HepG2 (cell line): ENCODE measurements around the gene CDC27. TPM values are rescaled to one million over a fixed set of nuclear protein-coding genes. Genes with fewer than 3 reads are reported as not detected.

Source experiments
- ATF2 ChIP-seq: sonication (generic); formaldehyde crosslinking; IDR thresholded peaks from 2 replicates; pipeline ENCODE4 v1.4.0; 2020; ENCODE audit warnings: missing genetic modification reagents
- ERF ChIP-seq: IDR thresholded peaks from 2 replicates; pipeline ENCODE4 v1.6.1; 2018; ENCODE audit warnings: missing biosample characterization, missing genetic modification reagents
- HDAC1 ChIP-seq: sonication (generic); formaldehyde crosslinking; IDR thresholded peaks from 2 replicates; pipeline ENCODE4 v1.5.1; 2020; ENCODE audit warnings: mild to moderate bottlenecking, missing genetic modification reagents
- KLF6 ChIP-seq: IDR thresholded peaks from 2 replicates; pipeline ENCODE4 v1.8.0; 2016; ENCODE audit warnings: missing biosample characterization, missing genetic modification reagents
- KMT2B ChIP-seq: IDR thresholded peaks from 2 replicates; pipeline ENCODE4 v1.6.1; 2016; ENCODE audit warnings: missing genetic modification reagents, missing compliant biosample characterization
- MBD4 ChIP-seq: IDR thresholded peaks from 2 replicates; pipeline ENCODE4 v1.6.1; 2012; ENCODE audit warnings: low read length, inconsistent platforms, borderline replicate concordance
- NCOA1 ChIP-seq: sonication (generic); formaldehyde crosslinking; IDR thresholded peaks from 2 replicates; pipeline ENCODE4 v1.9.0; 2021; ENCODE audit warnings: missing genetic modification reagents
- NR3C1 ChIP-seq: sonication (generic); formaldehyde crosslinking; IDR thresholded peaks from 2 replicates; pipeline ENCODE4 v1.4.0; 2020; ENCODE audit warnings: missing genetic modification reagents
- PREB ChIP-seq: sonication (generic); formaldehyde crosslinking; IDR thresholded peaks from 2 replicates; pipeline ENCODE4 v1.4.0; 2020; ENCODE audit warnings: missing genetic modification reagents
- SP5 ChIP-seq: IDR thresholded peaks from 2 replicates; pipeline ENCODE4 v1.6.1; 2016; ENCODE audit warnings: low read depth, borderline replicate concordance
- SRY ChIP-seq: sonication (generic); formaldehyde crosslinking; IDR thresholded peaks from 2 replicates; pipeline ENCODE4 v1.8.0; 2022; ENCODE audit warnings: mild to moderate bottlenecking, missing genetic modification reagents
- TARDBP ChIP-seq: sonication (generic); formaldehyde crosslinking; IDR thresholded peaks from 2 replicates; pipeline ENCODE4 v1.8.0; 2022; ENCODE audit warnings: mild to moderate bottlenecking, missing genetic modification reagents
- TBX3 ChIP-seq: fragments of 450-650 bp; IDR thresholded peaks from 2 replicates; pipeline ENCODE4 v1.6.1; 2017; ENCODE audit warnings: antibody characterized with exemption, mild to moderate bottlenecking, inconsistent platforms, borderline replicate concordance
- ZBTB38 ChIP-seq: sonication (generic); formaldehyde crosslinking; IDR thresholded peaks from 2 replicates; pipeline ENCODE4 v1.5.1; 2020; ENCODE audit warnings: mild to moderate bottlenecking, missing genetic modification reagents
- ZBTB49 ChIP-seq: sonication (generic); formaldehyde crosslinking; IDR thresholded peaks from 2 replicates; pipeline ENCODE4 v1.4.0; 2020; ENCODE audit warnings: missing genetic modification reagents, borderline replicate concordance
- ZMAT5 ChIP-seq: sonication (generic); formaldehyde crosslinking; IDR thresholded peaks from 2 replicates; pipeline ENCODE4 v1.5.0; 2020; ENCODE audit warnings: mild to moderate bottlenecking, low read depth, missing genetic modification reagents, borderline replicate concordance
- ZNF136 ChIP-seq: sonication (generic); formaldehyde crosslinking; IDR thresholded peaks from 2 replicates; pipeline ENCODE4 v1.8.1; 2022; ENCODE audit warnings: low read depth, mild to moderate bottlenecking, moderate library complexity, missing genetic modification reagents
- ZNF205 ChIP-seq: IDR thresholded peaks from 2 replicates; pipeline ENCODE4 v1.6.1; 2018; ENCODE audit warnings: missing biosample characterization, missing genetic modification reagents
- ZNF274 ChIP-seq: sonication (generic); formaldehyde crosslinking; IDR thresholded peaks from 2 replicates; pipeline ENCODE4 v1.5.1; 2020; ENCODE audit warnings: mild to moderate bottlenecking, missing genetic modification reagents
- ZNF547 ChIP-seq: sonication (generic); formaldehyde crosslinking; IDR thresholded peaks from 2 replicates; pipeline ENCODE4 v1.5.1; 2020; ENCODE audit warnings: mild to moderate bottlenecking, missing genetic modification reagents
- ZNF557 ChIP-seq: sonication (generic); formaldehyde crosslinking; IDR thresholded peaks from 2 replicates; pipeline ENCODE4 v1.4.0; 2020; ENCODE audit warnings: missing genetic modification reagents
- ZXDC ChIP-seq: sonication (generic); formaldehyde crosslinking; IDR thresholded peaks from 2 replicates; pipeline ENCODE4 v1.5.0; 2020; ENCODE audit warnings: mild to moderate bottlenecking, missing genetic modification reagents
- polyA plus RNA-seq, 8 experiments: library from polyadenylated mRNA; depleted of rRNA in 3 of 8; stranded (reverse) in 7 of 8; unstranded in 1 of 8; fragments of >200 nt; fragmentation: Illumina TruSeq in 4 of 8; extraction: Trizol in 4 of 8; gene quantifications; 2 replicates each; pipeline versions ENCODE4 v1.2.1 to v1.2.3, GENCODE V29; 2011 to 2016; ENCODE audit warnings: low read depth in 4 of 8, missing spikeins in 1 of 8, mixed read lengths in 1 of 8; ENCODE audit not compliant: insufficient read depth in 1 of 8
- total RNA-seq, 5 experiments: library from RNA; depleted of rRNA; stranded (reverse); fragments of >200 nt; fragmentation: Illumina TruSeq; extraction: Trizol; gene quantifications; 2 replicates each; pipeline ENCODE4 v1.2.3, GENCODE V29; 2016; ENCODE audit warnings: low read depth in 1 of 5

Gene CDC27
- total and polyA plus RNA-seq, 2 of the 13 experiments (the other 11 are each of a cell fraction or from before 2014, with no cell fraction given), result 80.7 to 102 TPM

GRCh38 chr17:47229535-47230443 is 40.7 kb upstream of the CDC27 start (continued):
- TF ChIP-seq ZNF547 (peak; percentile 42; the same call in 1 of the 2 replicates), ZMAT5 (CRISPR knock-in tag) (no peak), ZXDC (CRISPR knock-in tag) (no peak), KMT2B (CRISPR knock-in tag) (peak; percentile 69), SRY (no peak), MBD4 (no peak), ZBTB49 (CRISPR knock-in tag) (no peak), TBX3 (peak; percentile 11; the same call in 1 of the 2 replicates), PREB (CRISPR knock-in tag) (no peak), ATF2 (0 out of 2 replicates have a peak, but pooled peaks have one; percentile 37), ZNF557 (CRISPR knock-in tag) (no peak), ZNF205 (CRISPR knock-in tag) (peak; percentile 59; the same call in 1 of the 2 replicates), HDAC1 (peak; percentile 62; the same call in 1 of the 2 replicates), NR3C1 (no peak), ERF (CRISPR knock-in tag) (peak; percentile 88), ZNF274 (peak; percentile 83; the same call in 1 of the 2 replicates), NCOA1 (CRISPR knock-in tag) (no peak), TARDBP (CRISPR knock-in tag) (peak; percentile 65; the same call in 1 of the 2 replicates), KLF6 (CRISPR knock-in tag) (peak; percentile 75), SP5 (peak; percentile 40; the same call in 1 of the 2 replicates), ZNF136 (CRISPR knock-in tag) (0 out of 2 replicates have a peak, but pooled peaks have one; percentile 87), ZBTB38 (CRISPR knock-in tag) (0 out of 2 replicates have a peak, but pooled peaks have one; percentile 54)
